ENCODE data around the gene POLR1G. TPM values are rescaled to one million over a fixed set of nuclear protein-coding genes. Genes with fewer than 3 reads are reported as not detected.

POLR1G gene
- polyA plus RNA-seq, 2 of the 4 experiments (the other 2 are of a cell fraction): 15.1 to 31.2 TPM

DNA sequence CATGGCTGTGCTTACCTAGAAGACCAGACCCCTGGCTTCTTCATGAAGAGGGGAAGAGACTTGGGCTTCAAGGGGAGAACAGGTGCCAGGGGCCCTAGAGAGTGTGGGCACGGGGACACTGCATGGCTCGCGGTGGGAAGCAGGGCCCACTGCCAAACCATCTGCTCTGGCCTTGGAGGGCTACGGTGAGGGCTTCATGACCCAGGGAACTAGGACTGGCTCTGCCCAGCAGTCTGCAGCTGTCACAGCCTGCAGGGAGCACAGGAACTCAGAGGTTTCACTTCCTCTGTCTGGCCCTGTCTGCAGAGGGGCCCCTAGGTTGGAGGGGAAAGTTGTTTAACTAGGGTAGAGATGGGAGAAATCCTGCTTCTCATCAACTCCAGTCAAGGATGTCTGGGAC, 13.0 kb downstream of the POLR1G start:
- Histone ChIP-seq H3K9me3 (no peaks in the 10 kb centered on the region), H3K27ac (no peak overlapping the region), H3K4me3 (no peak overlapping the region), H3K4me2 (no peak overlapping the region), H3K4me1 (peaks cover 15% of the 10 kb centered on the region; the same call in 1 of the 3 replicates)
- FAIRE-seq: no peak
- no peak for DNase-seq (ENCODE audit: low read depth in 1 of 2, low spot score in 1 of 2)
- WGBS (ENCODE audit: missing lambda C conversion rate): 95% methylated on average over 4 of the region's 4 CpGs
- ATAC-seq: no peak
- CTCF ChIA-PET: interaction anchor here (0.6 to 7.1 kb wide), 3 partner anchors 15 to 20 kb away, joined by 3 to 39 read pairs (median 4); no protein-coding TSS in a partner anchor
- POLR2A ChIA-PET: no interaction called here
- TF ChIP-seq POLR2AphosphoS2 (conservative IDR thresholded peaks at IDR 0.05; ENCODE audit: low read length) (no peak), PHF8 (IDR thresholded peaks at IDR 0.05; ENCODE audit: borderline replicate concordance, low read depth) (no peak), KDM5A (IDR thresholded peaks at IDR 0.05) (no peak), ESRRA (IDR thresholded peaks at IDR 0.05; ENCODE audit: borderline replicate concordance, low read length) (no peak), FOSL2 (IDR thresholded peaks at IDR 0.05) (no peak), FOSL2 (CRISPR knock-in tag; IDR thresholded peaks at IDR 0.05) (no peak), SMC3 (IDR thresholded peaks at IDR 0.05) (no peak), CHD2 (IDR thresholded peaks at IDR 0.05; ENCODE audit: low read length, partially characterized antibody) (no peak), ZFP36 (IDR thresholded peaks at IDR 0.05; ENCODE audit: borderline replicate concordance, partially characterized antibody) (no peak), CBX2 (IDR thresholded peaks at IDR 0.05; ENCODE audit: borderline replicate concordance, low read depth) (no peak), RCOR1 (IDR thresholded peaks at IDR 0.05; ENCODE audit: low read depth, low read length) (no peak), BHLHE40 (IDR thresholded peaks at IDR 0.05; ENCODE audit: low read depth, low read length) (no peak), CBX8 (IDR thresholded peaks at IDR 0.05) (no peak), NPAS2 (CRISPR knock-in tag; IDR thresholded peaks at IDR 0.05; ENCODE audit: borderline replicate concordance) (no peak), USF2 (IDR thresholded peaks at IDR 0.05) (no peak)
- TF ChIP-seq, protein P1, sequence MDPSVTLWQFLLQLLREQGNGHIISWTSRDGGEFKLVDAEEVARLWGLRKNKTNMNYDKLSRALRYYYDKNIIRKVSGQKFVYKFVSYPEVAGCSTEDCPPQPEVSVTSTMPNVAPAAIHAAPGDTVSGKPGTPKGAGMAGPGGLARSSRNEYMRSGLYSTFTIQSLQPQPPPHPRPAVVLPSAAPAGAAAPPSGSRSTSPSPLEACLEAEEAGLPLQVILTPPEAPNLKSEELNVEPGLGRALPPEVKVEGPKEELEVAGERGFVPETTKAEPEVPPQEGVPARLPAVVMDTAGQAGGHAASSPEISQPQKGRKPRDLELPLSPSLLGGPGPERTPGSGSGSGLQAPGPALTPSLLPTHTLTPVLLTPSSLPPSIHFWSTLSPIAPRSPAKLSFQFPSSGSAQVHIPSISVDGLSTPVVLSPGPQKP (IDR thresholded peaks at IDR 0.05; ENCODE audit: low read depth, low read length): no peak
- TF ChIP-seq, protein P2, sequence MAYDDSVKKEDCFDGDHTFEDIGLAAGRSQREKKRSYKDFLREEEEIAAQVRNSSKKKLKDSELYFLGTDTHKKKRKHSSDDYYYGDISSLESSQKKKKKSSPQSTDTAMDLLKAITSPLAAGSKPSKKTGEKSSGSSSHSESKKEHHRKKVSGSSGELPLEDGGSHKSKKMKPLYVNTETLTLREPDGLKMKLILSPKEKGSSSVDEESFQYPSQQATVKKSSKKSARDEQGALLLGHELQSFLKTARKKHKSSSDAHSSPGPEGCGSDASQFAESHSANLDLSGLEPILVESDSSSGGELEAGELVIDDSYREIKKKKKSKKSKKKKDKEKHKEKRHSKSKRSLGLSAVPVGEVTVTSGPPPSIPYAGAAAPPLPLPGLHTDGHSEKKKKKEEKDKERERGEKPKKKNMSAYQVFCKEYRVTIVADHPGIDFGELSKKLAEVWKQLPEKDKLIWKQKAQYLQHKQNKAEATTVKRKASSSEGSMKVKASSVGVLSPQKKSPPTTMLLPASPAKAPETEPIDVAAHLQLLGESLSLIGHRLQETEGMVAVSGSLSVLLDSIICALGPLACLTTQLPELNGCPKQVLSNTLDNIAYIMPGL (CRISPR knock-in tag; IDR thresholded peaks at IDR 0.05; ENCODE audit: borderline replicate concordance): no peak

DNA sequence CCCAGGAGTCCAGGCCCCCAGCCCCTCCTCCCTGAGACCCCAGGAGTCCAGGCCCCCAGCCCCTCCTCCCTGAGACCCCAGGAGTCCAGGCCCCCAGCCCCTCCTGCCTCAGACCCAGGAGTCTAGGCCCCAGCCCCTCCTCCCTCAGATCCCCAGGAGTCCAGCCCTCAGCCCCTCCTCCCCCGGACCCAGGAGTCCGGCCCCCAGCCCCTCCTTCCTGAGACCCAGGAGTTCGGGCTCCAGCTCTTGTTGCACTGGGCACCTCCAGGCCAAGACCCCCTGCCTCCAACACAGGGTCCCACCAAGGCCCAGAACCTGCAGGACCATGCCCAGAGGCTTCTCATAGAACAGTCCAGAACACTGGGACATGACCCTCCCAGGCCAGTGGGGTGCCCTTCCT, 13.5 kb downstream of the POLR1G start:
- POLR2A ChIA-PET: no interaction called here
- ATAC-seq: no peak
- no peak for FAIRE-seq
- CTCF ChIA-PET: interaction anchor here (0.6 to 2.3 kb wide), 7 partner anchors 8 to 59 kb away, joined by 3 to 8 read pairs (median 5); no protein-coding TSS in a partner anchor
- no peak for DNase-seq (ENCODE audit: low read depth in 1 of 2, low spot score in 1 of 2)
- Histone ChIP-seq H3K9me3 (no peaks in the 10 kb centered on the region), H3K4me1 (peaks cover 19% of the 10 kb centered on the region; the same call in 2 of the 3 replicates), H3K4me2 (no peak overlapping the region), H3K27ac (no peak overlapping the region), H3K4me3 (no peak overlapping the region)
- no peak for TF ChIP-seq RARB (CRISPR knock-in tag; IDR thresholded peaks at IDR 0.05)
- TF ChIP-seq, protein P2 (CRISPR knock-in tag; IDR thresholded peaks at IDR 0.05; ENCODE audit: borderline replicate concordance): no peak
- TF ChIP-seq KDM5A (IDR thresholded peaks at IDR 0.05): no peak
- WGBS (ENCODE audit: missing lambda C conversion rate): no CpG with 5 or more reads among the region's 3 CpGs

Data from A549 (cell line).